Measurements from ENCODE around the gene PRKAR1A. TPM values are rescaled to one million over a fixed set of nuclear protein-coding genes. Genes with fewer than 3 reads are reported as not detected.

The PRKAR1A gene
- total and polyA plus RNA-seq, 5 donors from 2014 or later, result 135 to 220 (median 187) TPM

GRCh38 chr17:68585643-68586042, 73.4 kb downstream of the PRKAR1A start:
- no peaks in the 10 kb centered on the region for H3K4me1 Mint-ChIP-seq
- ATAC-seq (ENCODE audit: low read depth in 2 of 2), result no peak
- no peak for DNase-seq

GRCh38 chr17:68587026-68587425, 74.8 kb downstream of the PRKAR1A start:
- Histone ChIP-seq H3K36me3 (ENCODE audit: control insufficient read depth, insufficient read depth, low read length) (no peaks in the 10 kb centered on the region), H3K27me3 (ENCODE audit: control insufficient read depth, insufficient read depth, low read length) (peaks cover 2% of the 10 kb centered on the region), H3K4me1 (ENCODE audit: control insufficient read depth, insufficient read depth, low read length, poor library complexity, severe bottlenecking) (no peaks in the 10 kb centered on the region), H3K4me3 (ENCODE audit: low read depth, low read length) (no peak overlapping the region), H3K9me3 (ENCODE audit: control insufficient read depth in 2 of 2, low read length in 2 of 2) (no peaks in the 10 kb centered on the region), H3K27ac (ENCODE audit: insufficient read depth, low read length, poor library complexity, severe bottlenecking) (no peak overlapping the region)
- Mint-ChIP-seq H3K4me3 (no peak overlapping the region), H3K27ac (no peak overlapping the region), H3K4me1 (no peaks in the 10 kb centered on the region), H3K9me3 (peaks cover 0 to 4% (median 0%) of the 10 kb centered on the region in 7 donors), H3K36me3 (peaks cover 5% of the 10 kb centered on the region), H3K27me3 (peaks cover 12% of the 10 kb centered on the region)
- ATAC-seq (ENCODE audit: low read depth in 2 of 2) (no peak), DNase-seq (no peak)

More at GRCh38 chr17:68585643-68586042, 73.4 kb downstream of the PRKAR1A start:
- H3K27me3 Mint-ChIP-seq, result peaks cover 6% of the 10 kb centered on the region
- Histone ChIP-seq H3K9me3 (ENCODE audit: control insufficient read depth in 2 of 2, low read length in 2 of 2) (no peaks in the 10 kb centered on the region), H3K27me3 (ENCODE audit: control insufficient read depth, insufficient read depth, low read length) (peaks cover 2% of the 10 kb centered on the region), H3K36me3 (ENCODE audit: control insufficient read depth, insufficient read depth, low read length) (no peaks in the 10 kb centered on the region), H3K4me3 (ENCODE audit: low read depth, low read length) (no peak overlapping the region), H3K4me1 (ENCODE audit: control insufficient read depth, insufficient read depth, low read length, poor library complexity, severe bottlenecking) (no peaks in the 10 kb centered on the region), H3K27ac (ENCODE audit: insufficient read depth, low read length, poor library complexity, severe bottlenecking) (no peak overlapping the region)
- H3K4me3 Mint-ChIP-seq, result no peak overlapping the region
- H3K9me3 Mint-ChIP-seq, result peaks cover 0 to 4% (median 0%) of the 10 kb centered on the region in 7 donors
- peaks cover 6% of the 10 kb centered on the region for H3K36me3 Mint-ChIP-seq
- H3K27ac Mint-ChIP-seq, result no peak overlapping the region

- Histone ChIP-seq H3K4me3 (ENCODE audit: low read depth, low read length) (no peak overlapping the region), H3K4me1 (ENCODE audit: control insufficient read depth, insufficient read depth, low read length, poor library complexity, severe bottlenecking) (no peaks in the 10 kb centered on the region), H3K36me3 (ENCODE audit: control insufficient read depth, insufficient read depth, low read length) (no peaks in the 10 kb centered on the region), H3K27me3 (ENCODE audit: control insufficient read depth, insufficient read depth, low read length) (peaks cover 2% of the 10 kb centered on the region), H3K27ac (ENCODE audit: insufficient read depth, low read length, poor library complexity, severe bottlenecking) (no peak overlapping the region), H3K9me3 (ENCODE audit: control insufficient read depth in 2 of 2, low read length in 2 of 2) (no peaks in the 10 kb centered on the region)
- Mint-ChIP-seq H3K4me3 (no peak overlapping the region), H3K4me1 (no peaks in the 10 kb centered on the region), H3K27me3 (peaks cover 19% of the 10 kb centered on the region), H3K9me3 (peaks cover 0 to 5% (median 0%) of the 10 kb centered on the region in 7 donors), H3K36me3 (no peaks in the 10 kb centered on the region), H3K27ac (no peak overlapping the region)
- ATAC-seq (ENCODE audit: low read depth in 2 of 2) (no peak), DNase-seq (no peak)
Observed at GRCh38 chr17:68587847-68588246, 75.6 kb downstream of the PRKAR1A start.

GRCh38 chr17:68588362-68588761, 76.1 kb downstream of the PRKAR1A start:
- no peaks in the 10 kb centered on the region for H3K9me3 ChIP-seq (ENCODE audit: control insufficient read depth in 2 of 2, low read length in 2 of 2)
- peaks cover 2% of the 10 kb centered on the region for H3K27me3 ChIP-seq (ENCODE audit: control insufficient read depth, insufficient read depth, low read length)
- Mint-ChIP-seq H3K9me3 (peaks cover 0 to 5% (median 0%) of the 10 kb centered on the region in 7 donors), H3K4me3 (no peak overlapping the region), H3K27ac (no peak overlapping the region), H3K4me1 (no peaks in the 10 kb centered on the region), H3K27me3 (peaks cover 22% of the 10 kb centered on the region), H3K36me3 (no peaks in the 10 kb centered on the region)
- H3K4me1 ChIP-seq (ENCODE audit: control insufficient read depth, insufficient read depth, low read length, poor library complexity, severe bottlenecking), result no peaks in the 10 kb centered on the region
- H3K36me3 ChIP-seq (ENCODE audit: control insufficient read depth, insufficient read depth, low read length), result no peaks in the 10 kb centered on the region
- H3K4me3 ChIP-seq (ENCODE audit: low read depth, low read length), result no peak overlapping the region
- DNase-seq (no peak), ATAC-seq (ENCODE audit: low read depth in 2 of 2) (no peak)
- no peak overlapping the region for H3K27ac ChIP-seq (ENCODE audit: insufficient read depth, low read length, poor library complexity, severe bottlenecking)

GRCh38 chr17:68589086-68589485, 76.9 kb downstream of the PRKAR1A start:
- H3K27me3 Mint-ChIP-seq, result peaks cover 28% of the 10 kb centered on the region
- H3K9me3 Mint-ChIP-seq, result peaks cover 0 to 5% (median 0%) of the 10 kb centered on the region in 7 donors
- H3K4me1 Mint-ChIP-seq, result no peaks in the 10 kb centered on the region
- H3K4me3 Mint-ChIP-seq, result no peak overlapping the region
- Histone ChIP-seq H3K4me1 (ENCODE audit: control insufficient read depth, insufficient read depth, low read length, poor library complexity, severe bottlenecking) (no peaks in the 10 kb centered on the region), H3K36me3 (ENCODE audit: control insufficient read depth, insufficient read depth, low read length) (no peaks in the 10 kb centered on the region), H3K9me3 (ENCODE audit: control insufficient read depth in 2 of 2, low read length in 2 of 2) (no peaks in the 10 kb centered on the region), H3K27ac (ENCODE audit: insufficient read depth, low read length, poor library complexity, severe bottlenecking) (no peak overlapping the region), H3K4me3 (ENCODE audit: low read depth, low read length) (no peak overlapping the region), H3K27me3 (ENCODE audit: control insufficient read depth, insufficient read depth, low read length) (peaks cover 2% of the 10 kb centered on the region)
- ATAC-seq (ENCODE audit: low read depth in 2 of 2), result no peak
- DNase-seq, result no peak
- no peaks in the 10 kb centered on the region for H3K36me3 Mint-ChIP-seq
- no peak overlapping the region for H3K27ac Mint-ChIP-seq

GRCh38 chr17:68591583-68591982, 79.4 kb downstream of the PRKAR1A start:
- Histone ChIP-seq H3K27ac (ENCODE audit: insufficient read depth, low read length, poor library complexity, severe bottlenecking) (no peak overlapping the region), H3K4me1 (ENCODE audit: control insufficient read depth, insufficient read depth, low read length, poor library complexity, severe bottlenecking) (no peaks in the 10 kb centered on the region), H3K27me3 (ENCODE audit: control insufficient read depth, insufficient read depth, low read length) (peaks cover 3% of the 10 kb centered on the region), H3K36me3 (ENCODE audit: control insufficient read depth, insufficient read depth, low read length) (no peaks in the 10 kb centered on the region), H3K4me3 (ENCODE audit: low read depth, low read length) (no peak overlapping the region), H3K9me3 (ENCODE audit: control insufficient read depth in 2 of 2, low read length in 2 of 2) (no peaks in the 10 kb centered on the region)
- DNase-seq, result no peak
- Mint-ChIP-seq H3K9me3 (peaks cover 0 to 5% (median 0%) of the 10 kb centered on the region in 7 donors), H3K27ac (no peak overlapping the region), H3K27me3 (peaks cover 33% of the 10 kb centered on the region), H3K4me3 (no peak overlapping the region), H3K4me1 (no peaks in the 10 kb centered on the region), H3K36me3 (no peaks in the 10 kb centered on the region)
- ATAC-seq (ENCODE audit: low read depth in 2 of 2), result no peak

GRCh38 chr17:68592009-68592408, 79.8 kb downstream of the PRKAR1A start:
- Histone ChIP-seq H3K36me3 (ENCODE audit: control insufficient read depth, insufficient read depth, low read length) (no peaks in the 10 kb centered on the region), H3K9me3 (ENCODE audit: control insufficient read depth in 2 of 2, low read length in 2 of 2) (no peaks in the 10 kb centered on the region), H3K27ac (ENCODE audit: insufficient read depth, low read length, poor library complexity, severe bottlenecking) (no peak overlapping the region), H3K4me3 (ENCODE audit: low read depth, low read length) (no peak overlapping the region), H3K27me3 (ENCODE audit: control insufficient read depth, insufficient read depth, low read length) (peaks cover 3% of the 10 kb centered on the region), H3K4me1 (ENCODE audit: control insufficient read depth, insufficient read depth, low read length, poor library complexity, severe bottlenecking) (no peaks in the 10 kb centered on the region)
- Mint-ChIP-seq H3K4me3 (no peak overlapping the region), H3K4me1 (no peaks in the 10 kb centered on the region), H3K27me3 (peaks cover 36% of the 10 kb centered on the region), H3K9me3 (peaks cover 0 to 5% (median 0%) of the 10 kb centered on the region in 7 donors), H3K27ac (no peak overlapping the region), H3K36me3 (no peaks in the 10 kb centered on the region)
- DNase-seq (no peak), ATAC-seq (ENCODE audit: low read depth in 2 of 2) (no peak)
